Heart right ventricle (tissue), 16 donors: ENCODE data around the gene MMP24OS. TPM values are rescaled to one million over a fixed set of nuclear protein-coding genes. Genes with fewer than 3 reads are reported as not detected.
"Not testable (repeated sequence)": the region's sequence is repeated elsewhere in the genome, so short reads cannot be mapped to it uniquely, and the experiment has no call there.

Source experiments
- ATAC-seq, 8 donors: fragments of 200-7000 bp; cut with Tn5 transposase; one replicate each; pipeline ENCODE4 v1.9.1; 2020; ENCODE audit warnings: mild to moderate bottlenecking in 8 of 8, moderate library complexity in 8 of 8, moderate number of reproducible peaks in 1 of 8
- DNase-seq, 2 donors: peaks; one replicate each; pipeline ENCODE4 v3.0.0-alpha.2; 2020
- H3K27ac ChIP-seq, 10 donors: fragments of 200-600 bp; sonication (generic) in 2 of 10; one replicate each; pipeline versions ENCODE4 v1.5.0 to v1.8.0; 2020 to 2022; ENCODE audit warnings: mild to moderate bottlenecking in 3 of 10
- H3K27me3 ChIP-seq, 7 donors: fragments of 200-600 bp; one replicate each; pipeline ENCODE4 v1.8.0; 2021 to 2022; ENCODE audit warnings: mild to moderate bottlenecking in 2 of 7
- H3K36me3 ChIP-seq, 9 donors: fragments of 200-600 bp; sonication (generic) in 1 of 9; one replicate each; pipeline versions ENCODE4 v1.5.0 to v1.8.0; 2020 to 2022; ENCODE audit warnings: mild to moderate bottlenecking in 2 of 9
- H3K4me1 ChIP-seq, 9 donors: fragments of 200-600 bp; sonication (generic) in 1 of 9; one replicate each; pipeline versions ENCODE4 v1.5.0 to v1.8.0; 2020 to 2022; ENCODE audit warnings: mild to moderate bottlenecking in 4 of 9
- H3K4me3 ChIP-seq, 10 donors: fragments of 200-600 bp; sonication (generic) in 2 of 10; one replicate each; pipeline versions ENCODE4 v1.5.0 to v1.8.0; 2020 to 2022; ENCODE audit warnings: mild to moderate bottlenecking in 7 of 10, moderate library complexity in 2 of 10
- H3K9me3 ChIP-seq, 11 donors: fragments of 200-600 bp in 10 of 11; sonication (generic) in 2 of 11; one replicate each; pipeline versions ENCODE4 v1.5.0 to v1.8.0; 2013 to 2022; ENCODE audit warnings: mild to moderate bottlenecking in 2 of 11, control low read depth in 1 of 11, moderate library complexity in 1 of 11
- CTCF ChIP-seq, 9 donors: fragments of 200-600 bp; sonication (generic) in 2 of 9; IDR thresholded peaks; one replicate each; pipeline versions ENCODE4 v1.5.0 to v1.8.0; 2021 to 2022; ENCODE audit warnings: antibody characterized with exemption in 9 of 9, mild to moderate bottlenecking in 5 of 9, moderate library complexity in 1 of 9
- WGBS, 2 donors: extraction: QIAGEN DNeasy Blood & Tissue Kit; methylation state at CpG; one replicate each; pipeline ENCODE4 v1.1.7; 2013; ENCODE audit warnings: inconsistent platforms in 1 of 2; 5-methylcytosine and 5-hydroxymethylcytosine counted together
- intact Hi-C, 10 donors: fragments of 100-400 bp; cut with DNase I; formaldehyde crosslinking; loops; one replicate each; pipeline versions ENCODE4 v1.11.1 to v1.14.2; 2022
- polyA plus RNA-seq, 2 donors: library from polyadenylated mRNA; stranded (reverse); fragments of 200-250 nt; gene quantifications; one replicate each; pipeline ENCODE4 v1.2.3, GENCODE V29; 2013
- total RNA-seq, 10 donors: library from RNA; stranded (reverse); fragmentation: NEBNext Ultra II Directional in 3 of 10; extraction: Animal tissue kit (Norgen Biotek cat#: 25700) in 3 of 10; gene quantifications; one replicate each; pipeline versions ENCODE4 v1.2.1 to v1.2.4, GENCODE V29; 2021 to 2023
- donor health status: Arrhythmogenic right ventricular cardiomyopathy.
- donor health status: ischemic (EF 13 %, LVEDD 7.1; RV severe dilation, severe dysfunction).
- donor health status: healthy with polysubstance abuse.
- donor health status: DM: no; HTN: yes; CAD: no.
- donor health status: DM: no; HTN: no; CAD: no.
- donor health status: ischemic (EF 25% LVEDD 6.9; RV normal size, moderate dysfunction).
- donor health status: ischemic (EF 25% LVEDD 5.7; RV mildly dilated, moderate dysfunction).
- donor health status: healthy.
- donor health status: DM: yes; HTN: yes; CAD: no.
- donor health status: Ischemic cardiomyopathy.
- donor health status: ischemic (EF 35%, LVEDD 5.7; RV mildly dilated, moderate dysfunction).
- donor health status: nonischemic (EF 11% LVEDD 7.7; RV severe dilation, severe dysfunction).
- donor health status: DM: yes; HTN: yes; CAD: no.
- donor health status: PGD.
- donor health status: ischemic (EF 29% LVEDD 5.4; RV normal size, mild dysfunction).
- donor health status: nonischemic (EF 23%, LVEDD 6.1; RV moderate dilation, normal function).

The MMP24OS gene
- total and polyA plus RNA-seq, 12 donors: 14.4 to 64.1 (median 46.1) TPM

DNA sequence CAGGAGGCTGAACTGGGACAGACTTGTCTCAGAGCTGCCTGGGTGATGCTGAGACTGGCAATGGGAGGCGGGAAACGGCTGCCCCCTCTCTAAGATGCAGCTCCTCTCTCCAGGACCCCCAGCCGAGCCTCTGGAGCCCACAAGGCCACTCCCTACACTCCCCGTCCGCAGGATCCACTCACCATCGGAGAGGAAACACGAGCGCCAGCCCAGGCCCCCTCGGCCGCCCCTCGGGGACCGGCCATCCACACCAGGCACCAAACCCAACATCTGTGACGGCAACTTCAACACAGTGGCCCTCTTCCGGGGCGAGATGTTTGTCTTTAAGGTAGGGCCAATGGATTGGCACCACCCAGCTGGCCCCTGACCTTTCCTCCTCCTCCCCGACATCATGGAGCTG lies 10.8 kb downstream of the MMP24OS start:
- no peak for TF ChIP-seq CTCF (IDR thresholded peaks at IDR 0.05)
- no peak overlapping the region for H3K4me3 ChIP-seq
- intact Hi-C loops: loop anchor here in 4 of 10 donors (5.0 to 10.0 kb wide), 5 partner anchors 120 to 432 kb away; partner anchors contain the start of genes EDEM2 (in 3 of the 4) and TRPC4AP (in 1 of the 4)
- peaks cover 0 to 22% (median 9%) of the 10 kb centered on the region in 9 donors for H3K4me1 ChIP-seq
- no peaks in the 10 kb centered on the region for H3K27me3 ChIP-seq
- ATAC-seq: no peak
- no peak for DNase-seq
- H3K9me3 ChIP-seq: no peaks in the 10 kb centered on the region
- H3K36me3 ChIP-seq: peaks cover 0 to 76% (median 21%) of the 10 kb centered on the region in 9 donors
- no peak overlapping the region for H3K27ac ChIP-seq
- 89 to 91% methylated on average over 16 of the region's 16 CpGs for WGBS, 2 donors

- Histone ChIP-seq H3K27me3 (no peaks in the 10 kb centered on the region), H3K9me3 (no peaks in the 10 kb centered on the region), H3K4me3 (no peak overlapping the region), H3K4me1 (peaks cover 0 to 22% (median 9%) of the 10 kb centered on the region in 9 donors), H3K36me3 (peaks cover 0 to 64% (median 9%) of the 10 kb centered on the region in 9 donors), H3K27ac (no peak overlapping the region)
- DNase-seq (no peak), ATAC-seq (no peak)
- TF ChIP-seq CTCF (IDR thresholded peaks at IDR 0.05): peak in 2 of 9 donors; percentile 10 to 19
- WGBS, 2 donors: 79 to 82% methylated on average over 1 of the region's 1 CpG
- intact Hi-C loops: loop anchor here in 4 of 10 donors (5.0 to 10.0 kb wide), 5 partner anchors 117 to 430 kb away; partner anchors contain the start of genes EDEM2 (in 3 of the 4) and TRPC4AP (in 1 of the 4)
These were observed 13.2 kb downstream of the MMP24OS start for GRCh38 chr20:35264755-35265154.

GRCh38 chr20:35263532-35264341 lies 14.2 kb downstream of the MMP24OS start:
- Histone ChIP-seq H3K9me3 (no peaks in the 10 kb centered on the region), H3K4me3 (no peak overlapping the region), H3K4me1 (peaks cover 0 to 15% (median 9%) of the 10 kb centered on the region in 9 donors), H3K36me3 (peaks cover 0 to 54% (median 4%) of the 10 kb centered on the region in 9 donors), H3K27me3 (no peaks in the 10 kb centered on the region), H3K27ac (peak overlapping the region in 5 of 10 donors; percentile 65 to 77 (median 68))
- TF ChIP-seq CTCF (IDR thresholded peaks at IDR 0.05): no peak
- DNase-seq: no peak
- 71 to 72% methylated on average over 17 of the region's 17 CpGs for WGBS, 2 donors
- ATAC-seq: peak in 7 of 8 donors; percentile 45 to 84 (median 64)
- intact Hi-C loops: loop anchor here in 3 of 10 donors (10.0 kb wide), 3 partner anchors 119 to 429 kb away; partner anchors contain the start of genes EDEM2 (in 2 of the 3) and TRPC4AP (in 1 of the 3)

- DNase-seq, H3K4me3 ChIP-seq, H3K9me3 ChIP-seq, H3K27me3 ChIP-seq: not testable (repeated sequence)
- ATAC-seq: peak in 7 of 8 donors; percentile 35 to 90 (median 84)
- WGBS, 2 donors: 39 to 55% methylated on average over 5 of the region's 8 CpGs
- peak in 1 of 9 donors; percentile 11 for TF ChIP-seq CTCF (IDR thresholded peaks at IDR 0.05)
- peak overlapping the region in 5 of 10 donors; percentile 65 to 77 (median 68) for H3K27ac ChIP-seq
- intact Hi-C loops: loop anchor here in 3 of 10 donors (10.0 kb wide), 3 partner anchors 118 to 428 kb away; partner anchors contain the start of genes EDEM2 (in 2 of the 3) and TRPC4AP (in 1 of the 3)
- peaks cover 0 to 18% (median 9%) of the 10 kb centered on the region in 9 donors for H3K4me1 ChIP-seq
- peaks cover 0 to 45% (median 0%) of the 10 kb centered on the region in 9 donors for H3K36me3 ChIP-seq
These were observed 15.0 kb downstream of the MMP24OS start for GRCh38 chr20:35262731-35263531.

DNA sequence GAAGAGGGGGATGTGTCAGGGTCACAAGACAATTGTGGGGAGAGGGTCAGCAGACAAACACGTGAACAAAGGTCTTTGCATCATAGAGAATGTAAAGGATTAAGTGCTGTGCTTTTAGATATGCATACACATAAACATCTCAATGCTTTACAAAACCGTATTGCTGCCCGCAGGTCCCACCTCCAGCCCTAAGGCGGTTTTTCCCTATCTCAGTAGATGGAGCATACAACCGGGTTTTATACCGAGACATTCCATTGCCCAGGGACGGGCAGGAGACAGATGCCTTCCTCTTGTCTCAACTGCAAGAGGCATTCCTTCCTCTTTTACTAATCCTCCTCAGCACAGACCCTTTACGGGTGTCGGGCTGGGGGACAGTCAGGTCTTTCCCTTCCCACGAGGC lies 15.6 kb downstream of the MMP24OS start:
- intact Hi-C loops: loop anchor here in 3 of 10 donors (10.0 kb wide), 3 partner anchors 118 to 428 kb away; partner anchors contain the start of genes EDEM2 (in 2 of the 3) and TRPC4AP (in 1 of the 3)
- not testable (repeated sequence) for DNase-seq, H3K27me3 ChIP-seq, ATAC-seq, H3K4me3 ChIP-seq, H3K27ac ChIP-seq, H3K9me3 ChIP-seq
- H3K36me3 ChIP-seq: peaks cover 0 to 39% (median 0%) of the 10 kb centered on the region in 9 donors
- 84 to 86% methylated on average over 7 of the region's 10 CpGs for WGBS, 2 donors
- peaks cover 0 to 24% (median 12%) of the 10 kb centered on the region in 9 donors for H3K4me1 ChIP-seq
